A673 (cell line): ENCODE data around the gene CUEDC2.

Experiments used
- CTCF ChIP-seq: fragments of 300-800, 200-600 bp; sonication (generic); conservative IDR thresholded peaks from 2 replicates; pipeline ENCODE4 v1.5.1; 2017; ENCODE audit warnings: low read depth, mild to moderate bottlenecking, antibody characterized with exemption, low read length, moderate library complexity, mixed read lengths
- EZH2 ChIP-seq: fragments of 200-600 bp; sonication (generic); IDR thresholded peaks from 2 replicates; pipeline ENCODE4 v1.6.1; 2017; ENCODE audit warnings: borderline replicate concordance, low read depth, mild to moderate bottlenecking, mixed read lengths, antibody characterized with exemption, low read length; ENCODE audit not compliant: poor library complexity, severe bottlenecking

- TF ChIP-seq CTCF = no peak
- no peak for TF ChIP-seq EZH2
These were observed 26.7 kb downstream of the CUEDC2 start for GRCh38 chr10:102405632-102406031.
